GM18951 (cell line): Measurements from ENCODE around the gene ZMYND8.
"Not testable (repeated sequence)": the region's sequence is repeated elsewhere in the genome, so short reads cannot be mapped to it uniquely, and the experiment has no call there.

Experiments
- POLR2A ChIP-seq: IDR thresholded peaks from 4 replicates; pipeline ENCODE4 v1.6.1; 2011; ENCODE audit warnings: mild to moderate bottlenecking; ENCODE audit not compliant: insufficient read length, insufficient read depth; ENCODE audit errors: extremely low read depth
- in situ Hi-C: fragments of 300-500 bp; cut with MboI; formaldehyde crosslinking; loops from one replicate; pipeline ENCODE4 v1.12.0; 2022; ENCODE audit warnings: low sequenced_read_pairs, mixed read lengths, inconsistent platforms; ENCODE audit not compliant: unreplicated experiment

Gene ZMYND8

DNA sequence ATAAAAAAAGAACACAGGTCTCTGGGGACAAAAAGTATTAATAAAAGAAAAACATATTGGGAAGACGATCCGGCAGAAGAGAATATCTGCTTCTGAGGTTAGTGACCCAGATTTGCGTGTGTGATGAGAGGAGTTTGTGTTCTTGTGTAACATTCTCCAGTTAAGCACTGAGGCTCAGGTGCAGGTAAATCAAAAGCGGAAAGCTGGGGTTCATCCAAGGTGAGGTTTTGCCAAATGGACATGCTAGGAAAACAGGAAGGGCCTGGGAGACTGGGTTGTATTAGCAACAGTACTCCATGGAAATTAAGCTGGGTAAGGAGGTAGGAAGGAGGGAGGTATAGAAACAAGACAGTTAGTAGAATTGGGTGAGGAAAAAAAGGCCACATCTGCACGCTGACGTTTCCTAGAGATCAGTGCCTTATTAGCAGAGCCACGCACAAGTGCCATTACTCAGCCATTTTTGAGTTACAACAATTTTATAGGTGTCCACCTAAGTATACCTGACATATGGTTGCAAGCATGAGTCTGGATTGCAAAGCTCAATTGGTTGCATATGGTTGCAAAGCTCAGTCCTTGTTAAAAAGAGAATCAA is 139.6 kb downstream of the ZMYND8 start:
- TF ChIP-seq POLR2A, result no peak
- in situ Hi-C loops, result no loop called here

DNA sequence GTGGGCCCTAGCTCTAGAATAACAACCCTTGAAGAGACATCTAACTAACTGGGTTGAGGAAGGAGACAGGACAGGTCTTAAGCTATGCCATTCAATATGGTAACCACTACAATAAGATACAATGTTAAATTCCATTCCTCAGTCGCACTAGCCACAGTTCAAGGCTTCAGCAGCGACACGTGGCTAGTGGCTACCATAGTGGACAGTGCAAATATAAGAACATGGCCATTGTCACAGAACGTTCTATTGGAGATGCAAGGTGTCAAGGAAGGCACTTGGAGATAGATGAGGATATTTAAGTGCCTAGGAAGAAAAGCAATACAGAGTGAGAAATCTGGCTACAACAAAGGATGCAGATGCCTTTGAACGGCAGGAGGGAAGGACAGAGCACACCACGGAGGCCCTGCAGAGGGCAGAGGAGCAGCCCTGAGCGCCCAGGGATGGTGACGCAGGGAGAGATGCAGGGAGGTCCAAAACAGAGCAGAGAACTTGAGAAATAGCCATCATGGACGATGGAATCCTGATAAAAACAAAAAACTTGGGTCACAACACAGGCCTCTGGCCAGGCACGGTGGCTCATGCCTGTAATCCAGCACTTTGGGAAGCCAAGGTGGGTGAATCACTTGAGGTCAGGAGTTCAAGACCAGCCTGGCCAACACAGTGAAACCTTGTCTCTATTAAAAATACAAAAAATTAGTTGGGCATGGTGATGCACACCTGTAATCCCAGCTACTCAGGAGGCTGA is 140.7 kb downstream of the ZMYND8 start:
- no peak for TF ChIP-seq POLR2A
- in situ Hi-C loops, result no loop called here

DNA sequence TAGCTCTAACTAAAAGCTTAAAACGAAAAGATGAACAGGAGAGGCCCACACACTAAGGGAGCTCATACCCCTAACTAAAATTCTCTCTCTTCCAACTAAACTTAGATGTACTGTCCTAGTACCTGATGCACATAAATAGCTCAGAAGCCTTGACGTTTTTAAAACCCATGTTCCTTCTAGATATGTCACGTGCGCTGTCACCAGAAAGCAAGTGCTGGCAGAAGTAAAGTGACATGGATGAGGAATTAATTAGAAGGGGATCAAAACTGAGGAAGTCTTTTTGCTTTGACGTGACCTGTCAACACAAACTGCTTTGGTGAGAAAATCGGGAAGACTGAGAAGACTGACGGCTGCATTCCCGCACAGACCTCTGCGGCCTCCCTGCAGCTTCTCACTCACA is 142.5 kb downstream of the ZMYND8 start:
- TF ChIP-seq POLR2A, result no peak
- in situ Hi-C loops, result no loop called here

DNA sequence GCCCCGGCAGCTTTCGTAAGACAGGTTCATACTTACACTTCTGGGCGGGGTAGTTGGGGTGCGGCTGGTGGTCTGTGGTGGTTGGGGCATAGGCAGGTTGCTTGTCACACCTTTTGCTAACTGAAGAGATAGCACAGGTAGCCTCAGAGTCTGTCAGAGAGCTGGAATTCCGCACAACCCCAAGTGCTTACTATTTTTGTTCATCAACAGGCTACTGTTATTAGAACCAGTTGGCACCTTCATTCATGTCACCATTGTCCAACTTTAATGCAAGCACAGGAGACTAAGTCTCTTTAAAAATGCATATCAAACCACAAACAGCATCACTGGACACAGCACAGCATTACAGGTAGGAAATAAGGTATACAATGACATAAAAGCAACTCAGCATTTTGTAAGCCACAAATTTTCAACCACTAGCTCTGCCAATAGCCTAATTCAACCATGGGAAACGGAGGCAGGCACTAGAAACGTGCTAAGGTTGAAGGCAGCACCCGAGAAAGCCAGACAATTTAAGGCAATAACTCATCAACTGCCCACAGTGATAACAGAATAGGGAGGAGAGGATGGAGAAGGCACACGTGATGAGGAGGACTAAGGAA is 143.8 kb downstream of the ZMYND8 start:
- in situ Hi-C loops, result no loop called here
- TF ChIP-seq POLR2A, result no peak

DNA sequence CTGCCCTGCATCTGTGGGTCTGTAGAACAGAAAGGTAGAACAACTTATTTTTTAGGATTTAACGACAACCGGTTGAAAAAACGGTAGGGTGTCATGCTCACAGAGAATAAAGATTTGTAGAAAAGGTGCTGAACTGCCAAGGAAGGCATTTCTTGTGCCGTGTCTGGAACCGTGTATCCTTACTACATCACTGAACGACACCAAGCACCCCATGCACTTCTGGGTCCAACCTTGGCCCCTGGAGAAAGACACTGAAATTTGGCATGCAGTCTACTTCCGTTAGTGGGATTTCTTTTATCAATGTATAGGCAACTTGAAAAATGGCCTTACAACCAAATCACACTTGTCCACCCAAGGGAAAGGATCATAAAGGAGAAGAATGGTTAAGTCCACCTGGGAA is 145.5 kb downstream of the ZMYND8 start:
- no peak for TF ChIP-seq POLR2A
- in situ Hi-C loops, result no loop called here

DNA sequence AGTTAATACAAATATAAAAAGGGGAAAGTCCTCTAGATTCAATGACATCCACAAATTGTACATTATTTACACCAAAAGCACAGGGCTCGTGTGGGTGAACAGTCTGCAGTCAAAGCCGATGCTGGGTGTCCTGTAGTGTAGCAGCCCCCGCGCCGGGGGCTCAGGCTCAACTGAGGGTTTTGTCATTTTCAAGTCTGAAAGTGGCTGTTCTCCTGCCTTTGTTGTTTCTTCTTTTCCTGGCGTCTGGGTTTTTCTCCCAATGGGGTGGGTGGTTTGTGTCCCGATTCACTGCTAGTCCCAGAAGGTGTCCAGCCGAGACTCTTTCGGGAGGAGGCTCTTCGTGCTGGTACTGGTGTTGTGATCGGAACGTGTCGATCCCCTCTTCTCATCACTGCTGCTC is 146.0 kb downstream of the ZMYND8 start:
- no peak for TF ChIP-seq POLR2A
- in situ Hi-C loops, result no loop called here

DNA sequence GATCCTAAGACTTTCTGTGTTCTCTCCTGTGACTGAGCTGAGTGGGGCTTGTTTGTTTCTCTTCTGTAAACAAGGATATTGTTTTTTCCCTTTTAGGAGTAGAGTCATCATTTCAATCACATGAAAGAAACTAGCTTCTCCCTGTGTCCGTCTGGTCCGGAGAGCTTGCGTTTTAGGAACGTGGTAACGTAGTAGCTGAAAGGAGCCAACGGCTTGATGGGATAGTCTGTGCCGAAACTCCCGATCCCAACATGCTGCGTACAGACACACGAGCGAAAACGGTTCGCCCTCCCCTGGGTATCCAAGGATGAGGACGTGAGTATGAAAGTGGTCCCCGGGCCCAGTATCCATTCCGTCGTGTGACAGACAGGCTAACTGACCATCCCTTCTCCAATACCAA is 146.5 kb downstream of the ZMYND8 start:
- TF ChIP-seq POLR2A, result no peak
- in situ Hi-C loops, result no loop called here

DNA sequence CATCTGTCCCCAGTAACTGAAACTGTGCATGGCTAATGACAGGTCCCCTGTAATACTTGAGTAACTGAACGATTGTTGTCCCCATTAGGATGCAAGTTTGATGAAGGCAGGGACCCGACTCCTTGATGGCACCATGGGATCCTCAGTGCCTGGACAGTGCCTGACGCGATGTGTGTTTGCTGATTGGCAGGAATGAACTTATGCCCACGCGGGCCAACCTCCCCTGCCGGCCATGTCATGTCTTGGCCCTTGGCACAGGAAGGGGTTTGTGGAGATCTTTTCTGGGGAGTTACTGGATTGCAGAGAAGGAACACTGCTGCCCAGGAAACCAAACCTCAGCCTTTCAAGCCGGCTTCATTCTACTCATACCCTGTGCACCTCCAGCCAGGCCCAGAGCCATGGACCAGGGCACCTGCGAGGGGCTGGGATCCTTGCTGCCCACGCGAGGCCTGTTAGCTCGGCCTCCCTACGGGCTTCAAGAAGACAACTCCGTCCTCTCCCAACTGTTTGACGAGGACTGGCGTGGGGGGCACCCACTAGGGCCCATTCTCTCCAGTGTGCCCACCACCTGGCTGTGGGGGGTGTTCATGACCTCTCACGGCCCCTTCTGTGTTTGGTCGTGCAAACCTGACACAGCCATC is 147.8 kb downstream of the ZMYND8 start:
- no peak for TF ChIP-seq POLR2A
- in situ Hi-C loops, result no loop called here

DNA sequence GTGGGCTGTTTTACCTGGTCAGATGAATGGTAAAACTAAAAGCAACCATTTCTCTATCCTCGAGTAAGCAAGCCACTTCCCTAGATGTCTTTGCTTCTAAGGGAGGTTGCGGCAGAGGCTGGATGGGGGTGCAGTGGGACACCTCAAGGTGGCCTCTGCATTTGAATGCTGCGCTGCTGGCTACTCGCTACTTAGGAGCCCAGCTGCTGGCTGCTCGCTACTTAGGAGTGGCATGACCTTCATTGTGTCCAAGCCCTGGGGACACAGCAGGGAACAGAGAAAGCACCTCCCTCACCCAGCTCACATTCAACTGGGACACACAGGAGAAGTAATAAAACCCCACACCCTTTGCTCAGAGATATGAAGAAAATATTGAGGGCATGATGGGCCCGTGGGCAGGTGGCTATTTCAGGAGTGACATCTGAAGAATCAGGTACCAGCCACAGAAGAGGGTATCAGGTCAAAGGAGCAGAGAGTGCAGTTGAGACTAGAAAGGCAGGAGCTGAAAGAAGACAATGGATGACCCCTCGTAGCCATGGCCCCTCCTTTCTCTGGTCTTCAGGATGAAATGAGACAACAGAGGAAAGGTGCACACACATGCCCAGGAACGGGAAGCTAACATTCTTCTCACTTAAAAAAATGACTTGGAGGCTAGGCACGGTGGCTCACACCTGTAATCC is 149.4 kb downstream of the ZMYND8 start:
- in situ Hi-C loops, result no loop called here
- TF ChIP-seq POLR2A, result no peak

DNA sequence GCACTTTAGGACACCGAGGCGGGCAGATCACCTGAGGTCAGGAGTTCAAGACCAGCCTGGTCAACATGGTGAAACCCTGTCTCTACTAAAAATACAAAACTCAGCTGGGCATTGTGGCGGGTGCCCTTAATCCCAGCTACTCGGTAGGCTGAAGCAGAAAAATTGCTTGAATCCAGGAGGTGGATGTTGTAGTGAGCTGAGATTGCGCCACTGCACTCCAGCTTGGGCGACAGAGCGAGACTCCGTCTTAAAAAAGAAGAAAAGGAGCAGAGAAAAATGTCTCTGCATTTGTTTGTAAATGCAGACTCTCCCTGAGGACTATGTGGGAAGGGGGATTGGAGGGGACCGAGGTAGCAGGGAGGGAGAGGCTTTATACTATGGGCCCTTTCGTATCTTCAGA is 149.9 kb downstream of the ZMYND8 start:
- in situ Hi-C loops, result not testable (repeated sequence)

DNA sequence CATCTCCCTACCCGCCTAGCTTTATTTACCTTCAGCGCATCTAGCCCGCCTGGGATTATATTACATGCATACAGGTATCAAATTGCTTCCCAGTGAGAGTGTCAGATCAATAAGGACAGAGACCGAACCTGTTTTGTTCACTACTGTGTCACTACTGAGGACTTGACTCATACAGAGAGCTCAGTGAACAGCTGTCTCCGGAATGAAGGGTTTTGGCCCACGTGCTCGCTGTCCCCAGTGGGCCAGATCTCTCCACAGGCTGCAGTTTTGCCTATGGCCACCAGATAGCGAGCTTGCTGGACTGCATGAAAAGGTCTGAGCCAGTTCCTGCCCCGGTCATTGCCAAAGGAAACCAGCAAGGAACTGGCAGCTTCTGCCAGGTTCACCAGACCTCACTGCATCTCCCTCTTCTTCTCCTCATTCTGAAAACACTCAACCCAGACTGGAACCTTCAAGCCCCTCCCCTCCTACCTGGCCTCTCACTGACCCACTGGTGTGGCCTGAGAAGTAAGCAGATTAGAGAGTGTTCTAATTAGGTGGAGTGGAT is 150.8 kb downstream of the ZMYND8 start:
- in situ Hi-C loops, result no loop called here
- no peak for TF ChIP-seq POLR2A

DNA sequence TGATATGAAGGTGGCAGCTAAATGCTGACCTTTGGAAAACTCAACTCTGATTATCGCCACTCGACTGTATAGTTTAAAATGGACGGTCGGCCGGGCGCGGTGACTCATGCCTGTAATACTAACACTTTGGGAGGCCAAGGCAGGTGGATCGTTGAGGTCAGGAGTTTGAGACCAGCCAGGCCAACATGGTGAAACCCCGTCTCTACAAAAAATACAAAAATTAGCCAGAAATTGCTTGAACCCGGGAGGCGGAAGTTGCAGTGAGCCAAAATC is 151.7 kb downstream of the ZMYND8 start:
- in situ Hi-C loops, result not testable (repeated sequence)
